NOMO-1 treated with dmso at 0.1 percent for 144 hours (cell line): Measurements from ENCODE around the gene TGM2.
A peak's percentile ranks its signal among the peaks of the same experiment; 100 is the strongest.
"Not testable (repeated sequence)": the region's sequence is repeated elsewhere in the genome, so short reads cannot be mapped to it uniquely, and the experiment has no call there.

Experiments
- DNase-seq: peaks from one replicate; lab custom pipeline; 2025; ENCODE audit not compliant: unreplicated experiment; lab: John Stamatoyannopoulos, UW

The TGM2 gene

DNA sequence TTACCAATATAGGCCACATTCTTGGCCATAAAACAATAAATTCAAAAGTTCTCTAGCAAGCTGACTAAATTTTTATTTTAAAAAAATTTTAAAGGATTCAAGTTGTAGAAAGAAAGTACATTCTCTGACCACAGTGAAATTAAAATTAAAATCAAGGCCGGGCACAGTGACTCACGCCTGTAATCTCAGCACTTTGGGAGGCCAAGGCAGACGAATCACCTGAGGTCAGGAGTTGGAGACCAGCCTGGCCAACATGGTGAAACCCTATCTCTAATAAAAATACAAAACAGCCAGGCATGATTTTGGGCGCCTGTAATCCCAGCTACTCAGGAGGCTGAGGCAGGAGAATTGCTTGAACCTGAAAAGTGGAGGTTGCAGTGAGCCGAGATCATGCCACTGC, 62.9 kb downstream of the TGM2 start:
- DNase-seq: not testable (repeated sequence)

DNA sequence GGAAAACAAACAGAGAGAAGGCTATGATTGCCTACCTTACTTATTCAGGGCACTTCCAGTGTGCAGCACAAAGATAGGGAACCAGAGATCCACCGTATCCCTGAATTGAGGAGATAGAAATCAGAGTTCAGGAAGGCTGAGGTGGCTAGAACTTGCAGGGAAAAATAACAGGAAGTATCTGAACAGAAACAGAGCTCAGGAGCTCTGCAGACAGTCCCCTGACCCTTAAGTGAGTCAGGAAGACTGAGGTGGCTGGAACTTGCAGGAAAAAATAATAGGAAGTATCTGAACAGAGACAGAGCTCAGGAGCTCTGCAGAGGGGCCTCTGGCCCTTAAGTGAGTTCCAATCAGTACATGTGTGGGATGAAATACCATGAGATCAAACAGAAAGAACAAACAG, 66.1 kb downstream of the TGM2 start:
- no peak for DNase-seq

DNA sequence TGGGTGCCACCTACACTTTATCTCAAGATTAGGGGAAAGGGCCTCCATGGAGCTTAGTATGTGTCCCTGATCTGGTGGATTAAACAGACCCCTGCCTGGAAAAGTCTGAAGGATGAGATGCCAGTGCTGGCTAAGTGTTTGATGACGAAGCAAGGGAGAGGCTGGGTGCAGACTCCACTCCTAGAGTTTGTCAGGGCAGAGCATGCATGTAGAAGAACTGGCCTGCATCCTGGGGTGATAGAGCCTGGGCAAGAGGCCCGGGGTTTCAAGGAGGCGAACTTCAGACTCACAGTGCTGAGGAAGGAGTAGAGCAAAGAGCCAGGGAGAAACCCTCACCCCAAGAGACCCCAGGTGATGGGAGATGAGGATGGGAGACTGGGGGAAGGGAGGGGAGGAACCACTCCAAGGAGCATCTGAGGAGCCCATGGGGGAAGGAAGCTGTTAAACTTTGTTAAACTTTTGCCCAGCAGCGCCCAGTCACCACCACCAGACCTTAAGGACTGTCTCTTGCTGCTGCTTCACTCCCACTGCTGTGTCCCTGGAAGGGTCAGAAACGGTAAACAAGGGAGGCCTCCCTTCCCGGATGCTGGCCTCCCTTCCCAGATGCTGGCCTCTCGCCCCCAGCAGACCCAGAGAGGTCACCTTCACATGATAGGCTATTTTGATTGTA, 69.9 kb downstream of the TGM2 start:
- DNase-seq: no peak

DNA sequence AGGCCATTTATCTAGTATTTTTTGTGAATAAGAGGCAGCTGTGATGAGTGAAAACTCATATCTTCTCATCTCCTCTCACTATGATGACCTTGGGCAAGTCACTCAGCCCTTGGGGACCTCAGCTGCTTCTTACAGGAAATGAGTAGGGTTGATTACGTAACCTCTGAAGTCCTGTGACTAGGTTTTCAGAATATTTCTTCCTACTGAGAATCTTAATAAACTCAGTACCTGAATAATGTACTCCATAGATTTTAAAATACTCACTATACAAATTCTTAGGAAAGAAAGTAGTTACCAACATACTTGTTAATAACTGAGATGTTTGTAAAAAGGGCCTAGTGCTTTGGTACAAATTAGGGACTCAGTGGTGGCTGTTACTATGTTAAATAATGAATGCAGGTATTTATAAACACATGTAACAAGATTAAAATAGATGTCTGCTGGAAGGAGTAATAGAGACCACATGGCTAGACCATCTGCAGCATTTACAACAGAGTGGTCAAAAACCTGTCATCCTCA, 70.6 kb downstream of the TGM2 start:
- DNase-seq: peak; percentile 44

DNA sequence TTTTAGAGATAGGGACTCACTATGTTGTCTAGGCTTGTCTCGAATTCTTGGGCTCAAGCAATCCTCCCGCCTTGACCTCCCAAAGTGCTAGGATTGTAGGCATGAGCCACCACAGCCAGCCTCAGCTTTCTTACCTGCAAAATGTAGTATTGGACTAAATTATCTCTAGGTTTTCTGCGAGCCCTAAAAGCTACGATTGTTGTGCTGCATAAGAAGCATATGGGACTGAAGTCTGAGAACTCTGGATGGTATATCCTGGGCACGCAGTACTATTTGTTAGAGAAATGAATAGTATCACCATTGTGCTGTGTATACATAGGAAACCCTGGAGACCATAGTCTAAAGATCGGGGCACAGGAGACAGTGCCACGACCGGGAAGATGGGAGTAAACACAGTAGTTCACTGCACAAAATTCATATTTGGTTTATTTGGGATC, 71.4 kb downstream of the TGM2 start:
- DNase-seq: no peak

DNA sequence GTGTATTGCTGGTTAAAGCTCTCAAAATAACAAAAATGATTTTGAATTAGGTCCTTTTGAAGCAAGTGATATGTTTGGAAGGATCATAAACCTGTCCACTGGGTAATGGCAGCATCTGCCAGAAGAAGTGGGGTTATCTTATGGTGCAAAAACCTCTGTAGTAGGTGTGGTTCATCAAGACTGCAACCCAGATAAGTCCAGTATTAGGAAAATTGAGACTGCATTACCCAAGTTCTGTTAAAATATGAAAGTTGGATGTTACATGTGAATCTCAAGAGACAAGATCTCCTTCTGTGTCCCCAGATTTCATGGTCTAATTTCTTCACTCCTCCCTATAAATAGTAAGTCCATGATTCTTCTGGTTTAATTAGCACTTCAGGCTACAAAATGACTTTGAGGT, 72.2 kb downstream of the TGM2 start:
- no peak for DNase-seq

DNA sequence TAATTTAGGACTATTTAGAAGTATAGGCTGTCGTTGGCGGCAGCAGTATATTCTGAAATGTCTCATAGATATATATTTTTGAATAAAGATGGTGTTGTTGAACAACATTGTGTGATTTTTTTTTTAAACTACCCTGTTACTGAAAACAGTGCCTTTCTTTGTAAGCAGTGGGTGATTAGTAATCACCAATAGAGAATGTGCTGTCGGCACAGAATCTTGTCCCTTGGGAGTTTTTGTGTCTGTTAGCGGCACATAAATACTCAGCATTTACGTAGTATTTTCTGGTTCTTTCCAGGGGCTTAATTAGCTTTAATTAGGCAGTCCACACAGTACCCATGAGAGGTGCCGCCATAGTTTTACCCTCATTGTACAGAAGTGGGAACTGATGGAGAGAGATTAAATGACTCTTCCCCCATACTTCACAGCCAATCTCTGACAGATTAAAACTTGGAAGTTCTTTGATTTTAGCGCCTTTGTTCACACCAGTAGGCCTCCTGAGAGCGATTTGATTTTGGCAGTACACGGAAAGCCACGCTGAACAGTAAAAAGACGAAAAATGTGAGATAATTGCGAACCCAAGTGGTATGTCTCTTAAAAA, 72.7 kb downstream of the TGM2 start:
- no peak for DNase-seq

DNA sequence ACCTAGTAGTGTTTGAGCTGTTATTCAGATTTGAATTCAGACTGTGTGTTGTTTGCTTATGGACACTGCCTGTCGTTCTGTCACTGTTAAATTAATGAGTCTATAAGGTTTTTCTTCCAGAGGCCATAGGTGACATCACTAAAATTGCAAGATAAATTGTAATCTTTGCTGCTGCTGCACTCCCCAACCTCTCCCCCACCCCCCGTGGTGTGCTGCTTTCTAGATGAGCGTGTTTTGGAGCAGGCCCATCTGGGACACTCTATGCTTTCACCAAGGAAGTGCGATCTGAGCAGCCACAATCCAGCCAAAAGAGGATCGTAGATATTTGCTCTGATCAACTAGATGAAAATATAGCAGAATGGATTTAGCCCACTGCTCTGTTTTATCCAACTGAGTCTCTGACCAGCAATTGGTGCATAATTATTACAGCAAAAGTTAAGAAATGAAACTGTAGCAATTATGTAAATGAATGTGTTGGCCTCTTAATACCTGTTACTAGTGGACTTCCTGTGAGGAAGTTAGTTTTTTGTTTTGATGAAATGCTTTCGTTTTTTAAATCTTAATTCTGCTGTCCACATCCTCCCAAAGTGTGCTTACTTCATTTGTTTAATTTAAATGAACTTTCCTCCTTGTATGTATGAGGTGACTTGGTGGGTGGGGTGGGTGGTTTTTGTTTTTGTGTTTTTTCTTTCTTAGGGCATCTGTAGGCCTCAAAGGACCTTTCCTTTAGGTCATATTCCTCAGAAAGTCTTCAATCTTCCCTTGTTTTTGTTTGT, 73.4 kb downstream of the TGM2 start:
- no peak for DNase-seq

DNA sequence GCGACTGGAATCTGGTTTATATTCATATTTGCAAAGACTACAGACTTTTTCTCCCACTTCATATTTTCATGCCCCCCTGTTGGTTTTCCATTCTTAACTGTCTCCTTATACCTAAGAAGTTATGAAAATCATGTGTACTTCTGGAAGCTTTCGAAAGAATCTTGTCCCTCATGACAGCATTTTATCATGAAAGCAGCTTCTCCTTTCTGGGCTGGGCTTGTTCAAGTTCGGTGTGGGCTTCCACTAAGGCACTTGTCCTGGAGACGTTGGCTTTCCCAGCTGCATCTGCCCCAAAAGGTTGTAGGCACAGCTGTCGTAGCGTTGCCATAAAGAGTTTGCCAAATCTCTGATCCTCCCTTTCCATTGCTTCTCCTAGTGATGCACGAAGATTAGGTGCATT, 75.0 kb downstream of the TGM2 start:
- DNase-seq: no peak

DNA sequence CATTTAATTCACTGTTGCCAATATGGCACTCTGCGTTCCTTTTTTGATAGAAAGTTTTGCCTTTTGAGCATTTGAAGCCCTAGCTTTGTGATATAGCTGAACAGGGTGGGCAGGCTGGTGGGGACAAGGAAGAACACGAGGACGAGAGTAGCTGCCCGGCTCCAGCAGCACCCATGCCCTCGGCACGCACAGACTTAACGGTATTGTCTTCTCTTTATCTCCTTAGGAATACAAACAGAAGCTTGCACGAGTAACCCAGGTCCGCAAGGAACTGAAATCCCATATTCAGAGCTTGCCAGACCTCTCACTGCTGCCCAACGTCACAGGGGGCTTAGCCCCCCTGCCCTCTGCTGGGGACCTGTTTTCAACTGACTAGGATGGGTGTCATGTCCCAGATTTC, 75.6 kb downstream of the TGM2 start:
- no peak for DNase-seq

DNA sequence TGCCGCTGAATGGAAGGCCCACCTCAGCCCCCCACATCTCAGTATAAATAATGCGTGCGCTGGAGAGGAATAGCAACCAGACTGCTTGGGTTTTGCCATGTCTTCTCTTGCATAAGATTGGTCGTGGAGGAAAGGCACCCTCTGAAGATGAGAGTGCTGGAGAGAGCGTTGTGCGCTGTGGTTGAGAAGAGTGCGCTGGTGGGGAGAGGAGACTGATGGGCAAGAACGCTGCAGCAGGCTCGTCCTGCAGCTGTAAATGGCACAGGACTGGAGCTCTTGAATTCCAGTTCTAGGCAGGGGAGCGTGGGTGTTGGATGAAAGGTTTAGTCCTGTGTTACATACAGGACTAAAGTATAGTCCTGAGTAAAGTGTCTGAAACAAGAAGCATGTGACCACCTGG, 80.0 kb downstream of the TGM2 start:
- DNase-seq: no peak

DNA sequence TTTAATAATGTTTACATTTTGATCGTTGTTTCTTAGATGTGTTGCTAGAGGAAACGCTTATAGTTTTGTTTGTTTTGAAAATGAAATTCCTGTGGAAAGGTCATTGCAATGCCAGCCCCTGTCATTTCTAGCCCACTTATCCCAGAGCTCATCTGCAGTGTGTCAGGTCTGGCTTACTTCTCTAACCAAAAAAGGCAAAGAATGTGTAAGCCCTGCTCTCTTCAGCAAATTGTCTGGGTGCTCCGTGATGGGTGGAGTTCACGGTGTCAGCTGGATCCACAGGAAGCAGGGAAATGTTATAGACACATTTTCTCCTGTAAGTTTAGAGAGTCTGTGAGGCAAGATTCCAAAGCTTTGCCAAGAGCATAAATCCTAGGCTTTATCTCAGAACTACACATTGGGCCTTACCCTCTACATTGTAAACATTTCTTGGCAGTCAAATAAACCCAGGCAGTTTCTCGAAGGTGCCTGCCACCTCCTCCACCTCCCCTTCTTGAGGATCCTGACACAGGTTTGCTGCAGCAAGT, 80.6 kb downstream of the TGM2 start:
- no peak for DNase-seq

DNA sequence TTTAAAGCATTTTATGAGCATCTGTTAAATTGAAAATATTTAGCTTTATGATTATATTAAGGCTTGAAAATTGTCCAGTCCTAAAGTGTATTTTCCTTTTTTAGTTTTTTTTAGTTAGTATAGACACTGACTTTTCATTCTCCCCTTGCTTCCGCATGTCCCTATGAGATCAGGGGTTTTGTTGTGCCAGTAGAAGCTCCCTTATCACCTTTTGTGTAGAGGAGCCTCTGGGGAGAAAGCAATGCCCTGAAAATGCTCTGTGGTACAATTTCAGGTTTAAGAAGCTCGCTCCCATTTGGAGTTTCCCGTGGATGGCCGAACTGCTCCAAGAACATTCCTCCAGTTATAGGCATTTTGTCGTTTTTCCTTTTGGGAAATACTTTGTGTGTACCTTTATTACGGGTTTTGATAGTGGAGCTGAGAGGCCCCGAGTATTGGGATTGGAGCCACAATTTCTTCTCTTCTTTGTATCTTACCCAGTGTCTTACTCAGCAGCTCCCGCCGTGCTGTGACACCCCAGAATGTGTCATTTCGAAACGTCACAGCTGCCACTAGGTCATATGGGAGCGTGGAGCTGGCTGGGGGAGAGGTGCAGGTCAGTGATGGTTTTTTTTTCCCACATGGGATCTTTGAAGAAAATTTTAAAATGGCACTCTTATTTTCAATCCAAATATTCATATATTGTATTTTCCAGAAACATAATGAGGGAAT, 81.6 kb downstream of the TGM2 start:
- DNase-seq: no peak

DNA sequence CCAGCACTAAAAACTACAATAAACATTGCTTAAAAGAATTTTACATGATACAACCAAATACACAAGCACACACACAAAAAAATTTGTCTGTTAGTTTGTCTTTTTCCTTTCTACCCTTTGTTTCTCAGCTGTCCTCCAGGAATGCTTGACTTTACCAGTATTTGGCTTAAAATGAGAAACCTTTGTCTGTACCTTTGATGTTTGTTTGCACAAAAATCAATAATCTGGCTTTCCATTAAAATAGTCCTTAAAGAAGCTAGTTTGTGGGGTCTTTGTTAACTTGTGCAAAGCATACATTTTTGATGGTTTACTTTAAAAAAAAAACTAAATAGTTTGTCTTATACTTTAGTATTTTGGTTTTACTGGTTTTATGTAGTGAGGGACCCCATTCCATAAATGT, 82.2 kb downstream of the TGM2 start:
- DNase-seq: no peak

DNA sequence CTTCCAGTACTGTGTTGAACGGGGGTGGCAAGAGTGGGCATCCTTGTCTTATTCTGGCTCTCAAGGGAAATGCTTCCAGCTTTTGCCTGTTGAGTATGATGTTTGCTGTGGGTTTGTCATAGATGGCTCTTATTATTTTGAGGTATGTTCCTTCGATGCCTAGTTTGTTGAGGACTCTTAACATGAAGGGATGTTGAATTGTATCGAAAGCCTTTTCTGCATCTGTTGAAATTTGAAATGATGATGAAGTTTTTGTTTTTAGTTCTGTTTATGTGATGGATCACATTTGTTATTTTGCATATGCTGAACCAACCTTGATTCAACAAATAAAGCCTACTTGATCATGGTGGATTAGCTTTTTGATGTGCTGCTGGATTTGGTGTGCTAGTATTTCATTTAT, 83.5 kb downstream of the TGM2 start:
- no peak for DNase-seq

DNA sequence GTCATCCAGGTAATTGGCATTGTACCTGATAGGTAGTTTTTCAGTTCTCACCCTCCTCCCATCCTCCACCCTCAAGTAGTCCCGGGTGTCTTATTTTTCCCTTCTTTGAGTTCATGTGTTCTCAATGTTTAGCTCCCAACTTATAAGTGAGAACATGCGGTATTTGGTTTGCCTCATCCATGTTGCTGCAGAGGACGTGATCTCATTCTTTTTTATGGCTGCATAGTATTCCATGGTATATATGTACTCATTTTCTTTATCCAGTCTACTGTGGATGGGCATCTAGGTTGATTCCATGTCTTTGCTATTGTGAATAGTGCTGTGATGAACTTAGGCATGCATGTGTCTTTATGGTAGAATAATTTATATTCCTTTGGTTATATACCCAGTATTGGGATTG, 85.7 kb downstream of the TGM2 start:
- DNase-seq: no peak

DNA sequence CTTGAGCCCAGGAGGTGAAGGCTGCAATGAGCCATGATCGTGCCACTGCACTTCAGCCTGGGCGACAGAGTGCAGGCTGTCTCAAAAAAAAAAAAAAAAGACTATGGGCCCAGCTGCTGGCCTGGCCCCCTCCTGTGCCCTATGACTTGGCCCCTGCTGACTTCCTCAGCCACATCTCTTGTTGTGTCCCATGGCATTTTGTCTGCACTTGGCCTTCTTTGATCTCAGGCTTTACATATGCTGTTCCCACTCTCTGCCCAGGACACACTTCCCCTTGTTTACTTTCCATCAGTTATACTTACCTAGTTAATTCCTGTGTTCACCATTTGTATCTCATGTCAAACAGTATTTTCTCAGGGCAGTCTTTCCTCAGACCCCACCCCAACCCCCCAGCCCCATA, 87.0 kb downstream of the TGM2 start:
- no peak for DNase-seq
